ENCODE results near the gene SPDYE6. TPM values are rescaled to one million over a fixed set of nuclear protein-coding genes. Genes with fewer than 3 reads are reported as not detected.
"Not testable (repeated sequence)": the region's sequence is repeated elsewhere in the genome, so short reads cannot be mapped to it uniquely, and the experiment has no call there.

Gene SPDYE6
- polyA plus RNA-seq, 3 donors: 0.12 to 0.29 TPM; not detected in 1

DNA sequence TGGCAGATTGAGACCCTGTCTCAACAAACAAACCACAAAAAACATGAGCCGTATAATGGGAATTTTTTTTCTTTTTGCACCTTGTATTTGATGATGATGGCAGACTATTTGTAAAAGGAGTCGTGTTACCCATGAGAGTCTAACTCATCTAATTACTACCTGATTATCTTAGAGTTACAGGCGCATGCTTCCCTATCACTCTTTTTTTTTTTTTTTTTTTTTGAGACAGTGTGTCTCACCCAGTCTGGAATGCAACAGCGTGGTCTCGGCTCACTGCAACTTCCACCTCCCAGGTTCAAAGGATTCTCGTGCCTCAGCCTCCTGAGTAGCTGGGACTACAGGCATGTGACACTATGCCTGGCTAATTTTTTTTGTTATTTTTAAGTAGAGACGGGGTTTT is 9.1 kb upstream of the SPDYE6 start:
- H3K4me3 Mint-ChIP-seq; H3K27me3 ChIP-seq (ENCODE audit: control insufficient read depth in 2 of 2, insufficient read depth in 2 of 2, low read length in 2 of 2): not testable (repeated sequence)

DNA sequence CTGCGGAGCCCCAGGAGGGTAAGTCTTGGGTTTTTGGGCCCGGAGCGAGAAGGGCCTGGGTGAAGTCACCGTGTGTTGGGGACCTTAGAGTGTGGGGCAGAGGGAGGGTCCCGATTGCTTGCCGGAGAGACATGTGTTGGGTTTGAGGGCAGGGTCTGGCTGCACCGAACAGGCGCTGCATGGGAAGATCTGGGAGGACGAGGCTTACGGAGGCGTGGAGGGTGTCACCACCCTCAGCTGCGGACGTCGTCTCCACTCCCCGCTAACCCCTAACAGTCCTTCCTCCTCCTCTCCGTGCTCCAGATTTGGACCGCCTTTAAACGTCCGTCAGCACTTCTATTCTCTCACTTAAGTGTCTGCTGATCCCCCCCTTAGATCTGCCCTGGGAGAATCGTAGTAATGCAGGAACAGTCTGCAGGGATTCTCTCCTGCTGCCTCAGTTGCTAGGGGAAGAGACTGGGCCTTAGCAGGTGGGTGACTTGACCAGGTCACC is 8.2 kb upstream of the SPDYE6 start:
- H3K9me3 ChIP-seq (replicated peaks in 1 of 2; ENCODE audit: control insufficient read depth in 1 of 2, insufficient read depth in 1 of 2, low read length in 2 of 2); H3K4me1 ChIP-seq (ENCODE audit: control insufficient read depth in 1 of 2, insufficient read depth in 2 of 2, low read length in 2 of 2); intact Hi-C loops (cut with micrococcal nuclease); H3K9me3 Mint-ChIP-seq; H3K36me3 ChIP-seq (replicated peaks in 1 of 2; ENCODE audit: control insufficient read depth in 1 of 2, insufficient read depth in 2 of 2, low read length in 2 of 2); H4K20me1 ChIP-seq (ENCODE audit: insufficient read depth, low read length); H3K27me3 ChIP-seq (ENCODE audit: control insufficient read depth in 2 of 2, insufficient read depth in 2 of 2, low read length in 2 of 2); DNase-seq; H3K79me2 ChIP-seq (ENCODE audit: insufficient read depth, low read length); H3K27me3 Mint-ChIP-seq (ENCODE audit: low read depth in 3 of 3): not testable (repeated sequence)
- Mint-ChIP-seq H3K4me3 (peak overlapping the region; percentile 88 to 94), H3K27ac (peak overlapping the region; percentile 62 to 90 (median 82)), H3K4me1 (peaks cover 12% of the 10 kb centered on the region), H3K36me3 (peaks cover 11 to 18% of the 10 kb centered on the region in 2 donors)
- H3K4me3 ChIP-seq (replicated peaks in 1 of 3; ENCODE audit: low read depth in 2 of 3, low read length in 3 of 3): peak overlapping the region; percentile 40 to 78 (median 53)
- H2AFZ ChIP-seq (ENCODE audit: insufficient read depth, low read depth, low read length, poor library complexity, severe bottlenecking): peak overlapping the region; percentile 68
- H3K4me2 ChIP-seq (replicated peaks; ENCODE audit: extremely low read depth, low read length, poor library complexity, severe bottlenecking): peak overlapping the region; percentile 22
- peak overlapping the region; percentile 76 for H3K9ac ChIP-seq (ENCODE audit: insufficient read depth, low read length, poor library complexity, severe bottlenecking)
- peak overlapping the region in 1 of 2 donors; percentile 77 for H3K27ac ChIP-seq (ENCODE audit: low read depth in 1 of 2, low read length in 2 of 2)
- 0% methylated on average over 2 of the region's 20 CpGs for WGBS (ENCODE audit: insufficient coverage)

More for the DNA sequence above, 9.1 kb upstream of the SPDYE6 start:
- H4K20me1 ChIP-seq (ENCODE audit: insufficient read depth, low read length); H3K9me3 Mint-ChIP-seq; H3K9ac ChIP-seq (ENCODE audit: insufficient read depth, low read length, poor library complexity, severe bottlenecking); H3K27ac Mint-ChIP-seq; H3K27ac ChIP-seq (ENCODE audit: low read depth in 1 of 2, low read length in 2 of 2); H2AFZ ChIP-seq (ENCODE audit: insufficient read depth, low read depth, low read length, poor library complexity, severe bottlenecking); H3K9me3 ChIP-seq (replicated peaks in 1 of 2; ENCODE audit: control insufficient read depth in 1 of 2, insufficient read depth in 1 of 2, low read length in 2 of 2); H3K36me3 ChIP-seq (replicated peaks in 1 of 2; ENCODE audit: control insufficient read depth in 1 of 2, insufficient read depth in 2 of 2, low read length in 2 of 2); H3K4me2 ChIP-seq (replicated peaks; ENCODE audit: extremely low read depth, low read length, poor library complexity, severe bottlenecking); intact Hi-C loops (cut with micrococcal nuclease); DNase-seq; H3K4me3 ChIP-seq (replicated peaks in 1 of 3; ENCODE audit: low read depth in 2 of 3, low read length in 3 of 3); H3K4me1 ChIP-seq (ENCODE audit: control insufficient read depth in 1 of 2, insufficient read depth in 2 of 2, low read length in 2 of 2); H3K27me3 Mint-ChIP-seq (ENCODE audit: low read depth in 3 of 3); H3K79me2 ChIP-seq (ENCODE audit: insufficient read depth, low read length): not testable (repeated sequence)
- Mint-ChIP-seq H3K4me1 (peaks cover 13% of the 10 kb centered on the region), H3K36me3 (peaks cover 14 to 22% of the 10 kb centered on the region in 2 donors)
- no CpG with 5 or more reads among the region's 7 CpGs for WGBS (ENCODE audit: insufficient coverage)
